Measurements from ENCODE around the gene PRR19. TPM values are rescaled to one million over a fixed set of nuclear protein-coding genes. Genes with fewer than 3 reads are reported as not detected.

The PRR19 gene
- total RNA-seq, 1 experiment from 2014 or later, result 3.6 TPM

DNA sequence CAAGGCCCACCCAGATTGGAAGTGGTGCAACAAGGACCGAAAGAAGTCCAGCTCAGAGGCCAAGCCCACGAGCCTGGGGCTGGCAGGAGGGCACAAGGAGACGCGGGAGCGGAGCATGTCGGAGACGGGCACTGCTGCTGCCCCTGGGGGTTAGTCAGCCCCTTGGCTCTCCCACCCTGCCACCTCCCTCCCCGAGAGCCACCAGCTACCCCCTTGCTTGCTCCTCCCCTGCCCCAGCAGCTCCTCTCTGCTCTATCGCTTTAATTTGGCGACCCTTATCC lies 14.2 kb upstream of the PRR19 start:
- H3K27me3 ChIP-seq (replicated peaks; ENCODE audit: insufficient read depth, low read depth, low read length, poor library complexity), result no peaks in the 10 kb centered on the region
- no peak for DNase-seq (ENCODE audit: low spot score)
- no peak for TF ChIP-seq EZH2 (IDR thresholded peaks at IDR 0.05; ENCODE audit: borderline replicate concordance, low read depth, low read length, poor library complexity, severe bottlenecking)
- TF ChIP-seq, protein P1, sequence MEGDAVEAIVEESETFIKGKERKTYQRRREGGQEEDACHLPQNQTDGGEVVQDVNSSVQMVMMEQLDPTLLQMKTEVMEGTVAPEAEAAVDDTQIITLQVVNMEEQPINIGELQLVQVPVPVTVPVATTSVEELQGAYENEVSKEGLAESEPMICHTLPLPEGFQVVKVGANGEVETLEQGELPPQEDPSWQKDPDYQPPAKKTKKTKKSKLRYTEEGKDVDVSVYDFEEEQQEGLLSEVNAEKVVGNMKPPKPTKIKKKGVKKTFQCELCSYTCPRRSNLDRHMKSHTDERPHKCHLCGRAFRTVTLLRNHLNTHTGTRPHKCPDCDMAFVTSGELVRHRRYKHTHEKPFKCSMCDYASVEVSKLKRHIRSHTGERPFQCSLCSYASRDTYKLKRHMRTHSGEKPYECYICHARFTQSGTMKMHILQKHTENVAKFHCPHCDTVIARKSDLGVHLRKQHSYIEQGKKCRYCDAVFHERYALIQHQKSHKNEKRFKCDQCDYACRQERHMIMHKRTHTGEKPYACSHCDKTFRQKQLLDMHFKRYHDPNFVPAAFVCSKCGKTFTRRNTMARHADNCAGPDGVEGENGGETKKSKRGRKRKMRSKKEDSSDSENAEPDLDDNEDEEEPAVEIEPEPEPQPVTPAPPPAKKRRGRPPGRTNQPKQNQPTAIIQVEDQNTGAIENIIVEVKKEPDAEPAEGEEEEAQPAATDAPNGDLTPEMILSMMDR (conservative IDR thresholded peaks at IDR 0.05; ENCODE audit: low read depth, low read length), result no peak
- peaks cover 25% of the 10 kb centered on the region for H3K4me1 ChIP-seq (ENCODE audit: insufficient read depth, low read length, poor library complexity, severe bottlenecking)
- no TSS peak for BruUV-seq (replicated peaks)
- peaks cover 61% of the 10 kb centered on the region for H3K36me3 ChIP-seq (ENCODE audit: insufficient read depth, low read length, poor library complexity, severe bottlenecking)
- no peak overlapping the region for H3K4me3 ChIP-seq (ENCODE audit: low read depth, low read length, poor library complexity, severe bottlenecking)
- no peak overlapping the region for H3K27ac ChIP-seq (ENCODE audit: low read depth, low read length, poor library complexity, severe bottlenecking)
- no peaks in the 10 kb centered on the region for H3K9me3 ChIP-seq (ENCODE audit: low read depth, low read length, poor library complexity, severe bottlenecking)
- ChIA-PET CTCF (no interaction called here), POLR2A (ENCODE audit: low non-redundant PET) (no interaction called here)
- intact Hi-C loops (cut with micrococcal nuclease; ENCODE audit: unreplicated experiment), result no loop called here

GRCh38 chr19:42288387-42288786 lies 13.5 kb upstream of the PRR19 start:
- Histone ChIP-seq H3K36me3 (ENCODE audit: insufficient read depth, low read length, poor library complexity, severe bottlenecking) (peaks cover 67% of the 10 kb centered on the region), H3K4me1 (ENCODE audit: insufficient read depth, low read length, poor library complexity, severe bottlenecking) (peaks cover 19% of the 10 kb centered on the region), H3K27ac (ENCODE audit: low read depth, low read length, poor library complexity, severe bottlenecking) (no peak overlapping the region), H3K27me3 (replicated peaks; ENCODE audit: insufficient read depth, low read depth, low read length, poor library complexity) (no peaks in the 10 kb centered on the region), H3K9me3 (ENCODE audit: low read depth, low read length, poor library complexity, severe bottlenecking) (no peaks in the 10 kb centered on the region), H3K4me3 (ENCODE audit: low read depth, low read length, poor library complexity, severe bottlenecking) (no peak overlapping the region)
- TF ChIP-seq, protein P1 (conservative IDR thresholded peaks at IDR 0.05; ENCODE audit: low read depth, low read length), result no peak
- TF ChIP-seq EZH2 (IDR thresholded peaks at IDR 0.05; ENCODE audit: borderline replicate concordance, low read depth, low read length, poor library complexity, severe bottlenecking), result no peak
- BruUV-seq (replicated peaks), result no TSS peak
- ChIA-PET POLR2A (ENCODE audit: low non-redundant PET) (no interaction called here), CTCF (no interaction called here)
- no peak for DNase-seq (ENCODE audit: low spot score)
- intact Hi-C loops (cut with micrococcal nuclease; ENCODE audit: unreplicated experiment), result no loop called here

DNA sequence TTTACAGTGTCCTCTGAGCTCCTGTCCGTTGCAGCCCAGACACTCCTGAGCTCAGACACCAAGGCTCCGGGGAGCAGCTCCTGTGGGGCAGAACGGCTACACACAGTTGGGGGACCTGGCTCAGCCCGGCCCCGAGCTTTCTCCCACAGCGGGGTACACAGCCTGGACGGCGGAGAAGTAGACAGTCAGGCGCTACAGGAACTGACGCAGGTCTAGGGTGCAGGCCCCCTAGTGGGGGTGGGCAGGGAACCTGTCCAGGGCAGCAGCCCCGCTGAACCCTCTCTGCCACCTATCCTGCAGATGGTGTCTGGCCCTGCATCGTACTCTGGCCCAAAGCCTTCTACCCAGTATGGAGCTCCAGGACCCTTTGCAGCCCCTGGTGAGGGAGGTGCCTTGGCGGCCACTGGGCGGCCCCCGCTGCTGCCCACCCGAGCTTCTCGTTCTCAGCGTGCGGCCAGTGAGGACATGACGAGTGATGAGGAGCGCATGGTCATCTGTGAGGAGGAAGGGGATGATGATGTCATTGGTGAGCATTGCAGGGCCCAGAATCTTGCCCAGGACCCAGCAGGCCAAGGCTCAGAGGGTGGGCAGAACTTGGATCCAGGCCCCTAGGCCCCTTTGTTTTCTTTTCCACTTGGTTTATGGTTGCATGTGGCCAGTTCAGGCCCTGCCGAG lies 12.9 kb upstream of the PRR19 start:
- ChIA-PET CTCF (no interaction called here), POLR2A (ENCODE audit: low non-redundant PET) (no interaction called here)
- BruUV-seq (replicated peaks), result no TSS peak
- Histone ChIP-seq H3K27ac (ENCODE audit: low read depth, low read length, poor library complexity, severe bottlenecking) (no peak overlapping the region), H3K36me3 (ENCODE audit: insufficient read depth, low read length, poor library complexity, severe bottlenecking) (peaks cover 73% of the 10 kb centered on the region), H3K27me3 (replicated peaks; ENCODE audit: insufficient read depth, low read depth, low read length, poor library complexity) (no peaks in the 10 kb centered on the region), H3K9me3 (ENCODE audit: low read depth, low read length, poor library complexity, severe bottlenecking) (no peaks in the 10 kb centered on the region), H3K4me3 (ENCODE audit: low read depth, low read length, poor library complexity, severe bottlenecking) (no peak overlapping the region), H3K4me1 (ENCODE audit: insufficient read depth, low read length, poor library complexity, severe bottlenecking) (peaks cover 18% of the 10 kb centered on the region)
- TF ChIP-seq, protein P1 (conservative IDR thresholded peaks at IDR 0.05; ENCODE audit: low read depth, low read length), result no peak
- no peak for TF ChIP-seq EZH2 (IDR thresholded peaks at IDR 0.05; ENCODE audit: borderline replicate concordance, low read depth, low read length, poor library complexity, severe bottlenecking)
- intact Hi-C loops (cut with micrococcal nuclease; ENCODE audit: unreplicated experiment), result no loop called here
- no peak for DNase-seq (ENCODE audit: low spot score)
